Large intestine (tissue), 3 donors: ENCODE measurements around the gene RSRC1. TPM values are rescaled to one million over a fixed set of nuclear protein-coding genes. Genes with fewer than 3 reads are reported as not detected.
"Not testable (repeated sequence)": the region's sequence is repeated elsewhere in the genome, so short reads cannot be mapped to it uniquely, and the experiment has no call there.

Experiments
- DNase-seq, 2 donors: peaks; one replicate each; pipeline versions ENCODE4 v3.0.0 to v3.0.0-alpha.2; 2013
- H3K27ac ChIP-seq: one replicate; pipeline ENCODE4 v1.5.1; 2013; ENCODE audit warnings: low read length
- H3K27me3 ChIP-seq: 2 replicates; pipeline ENCODE4 v1.6.1; 2013; ENCODE audit warnings: low read length; ENCODE audit not compliant: control insufficient read depth, insufficient read depth
- H3K36me3 ChIP-seq: 2 replicates; pipeline ENCODE4 v1.6.1; 2013; ENCODE audit warnings: low read length; ENCODE audit not compliant: control insufficient read depth, insufficient read depth
- H3K4me1 ChIP-seq: one replicate; pipeline ENCODE4 v1.6.1; 2013; ENCODE audit warnings: low read length; ENCODE audit not compliant: control insufficient read depth, insufficient read depth
- H3K4me3 ChIP-seq: one replicate; pipeline ENCODE4 v1.5.1; 2013; ENCODE audit warnings: low read length
- H3K9me3 ChIP-seq: one replicate; pipeline ENCODE4 v1.6.1; 2013; ENCODE audit warnings: mild to moderate bottlenecking, low read depth, low read length, moderate library complexity; ENCODE audit not compliant: control insufficient read depth
- WGBS: methylation state at CpG from one replicate; pipeline ENCODE4 v1.1.5; 2013; ENCODE audit warnings: low lambda C conversion rate; ENCODE audit not compliant: insufficient coverage; 5-methylcytosine and 5-hydroxymethylcytosine counted together
- polyA plus RNA-seq: library from polyadenylated mRNA; unstranded; fragments of 120-200 nt; gene quantifications from one replicate; pipeline ENCODE4 v1.2.1, GENCODE V29; 2013

Gene RSRC1
- polyA plus RNA-seq, 1 donor, result 22.4 TPM

DNA sequence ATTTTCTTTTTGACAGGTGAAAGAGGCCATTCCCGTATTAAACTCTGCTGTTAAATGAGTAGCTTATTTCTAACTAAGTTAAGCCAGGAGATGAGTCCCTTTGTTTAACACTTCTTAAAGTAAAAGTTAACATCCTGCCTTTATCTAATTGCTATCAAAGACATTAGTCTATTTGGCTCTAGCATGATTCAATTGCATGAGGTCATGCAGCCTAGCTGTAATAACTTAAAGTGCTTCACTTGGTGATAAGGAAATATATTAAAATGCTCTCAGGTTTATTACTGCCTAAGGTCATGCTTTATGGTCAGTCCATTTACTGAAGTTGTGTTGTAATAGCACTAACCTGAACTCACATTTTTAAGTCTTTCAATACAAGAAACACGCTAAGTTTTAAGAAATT is 378.8 kb downstream of the RSRC1 start:
- Histone ChIP-seq H3K27me3 (no peaks in the 10 kb centered on the region), H3K9me3 (no peaks in the 10 kb centered on the region), H3K36me3 (no peaks in the 10 kb centered on the region), H3K27ac (no peak overlapping the region), H3K4me1 (no peaks in the 10 kb centered on the region), H3K4me3 (no peak overlapping the region)
- 50% methylated on average over 2 of the region's 2 CpGs for WGBS
- peak; percentile 9 to 16 for DNase-seq

DNA sequence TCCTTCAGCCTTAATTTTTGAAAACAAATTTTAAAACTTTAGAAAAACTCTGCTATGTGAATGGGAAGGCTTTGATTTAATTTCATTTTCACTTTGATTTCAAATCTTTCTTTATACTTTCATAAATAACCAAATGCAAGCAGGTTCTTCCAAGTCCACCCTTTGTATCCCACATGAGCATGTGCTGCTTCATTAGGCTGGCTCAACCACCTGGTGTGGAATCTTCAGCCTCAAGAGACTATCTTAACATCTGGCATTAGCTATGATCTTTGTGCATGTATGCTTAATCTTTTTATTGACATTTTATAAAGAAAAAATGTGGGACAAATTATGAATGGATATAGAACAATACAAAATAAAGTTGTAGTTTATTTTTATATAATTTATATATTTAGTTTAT is 379.3 kb downstream of the RSRC1 start:
- no peaks in the 10 kb centered on the region for H3K9me3 ChIP-seq

DNA sequence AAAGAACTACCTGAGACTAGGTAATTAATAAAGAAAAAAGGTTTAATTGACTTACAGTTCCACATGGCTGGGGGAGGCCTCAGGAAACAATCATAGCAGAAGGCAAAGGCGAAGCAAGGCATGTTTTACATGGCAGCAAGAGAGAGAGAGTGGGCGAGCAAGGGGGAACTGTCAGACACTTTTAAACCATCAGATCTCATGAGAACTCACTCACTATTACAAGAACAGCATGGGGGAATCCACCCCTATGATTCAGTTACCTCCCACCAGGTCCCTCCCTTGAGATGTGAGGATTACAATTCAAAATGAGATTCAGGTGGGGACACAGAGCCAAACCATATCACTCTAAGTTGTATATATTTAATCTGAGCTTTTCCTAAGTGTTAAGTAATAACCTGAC is 382.1 kb downstream of the RSRC1 start:
- Histone ChIP-seq H3K36me3 (no peaks in the 10 kb centered on the region), H3K27ac (no peak overlapping the region), H3K9me3 (no peaks in the 10 kb centered on the region), H3K4me1 (no peaks in the 10 kb centered on the region), H3K27me3 (no peaks in the 10 kb centered on the region), H3K4me3 (no peak overlapping the region)
- DNase-seq, result no peak
- WGBS, result 100% methylated on average over 1 of the region's 2 CpGs

More for the DNA sequence above, 379.3 kb downstream of the RSRC1 start:
- Histone ChIP-seq H3K27me3 (no peaks in the 10 kb centered on the region), H3K36me3 (no peaks in the 10 kb centered on the region), H3K4me1 (no peaks in the 10 kb centered on the region), H3K4me3 (no peak overlapping the region), H3K27ac (no peak overlapping the region)
- no peak for DNase-seq

DNA sequence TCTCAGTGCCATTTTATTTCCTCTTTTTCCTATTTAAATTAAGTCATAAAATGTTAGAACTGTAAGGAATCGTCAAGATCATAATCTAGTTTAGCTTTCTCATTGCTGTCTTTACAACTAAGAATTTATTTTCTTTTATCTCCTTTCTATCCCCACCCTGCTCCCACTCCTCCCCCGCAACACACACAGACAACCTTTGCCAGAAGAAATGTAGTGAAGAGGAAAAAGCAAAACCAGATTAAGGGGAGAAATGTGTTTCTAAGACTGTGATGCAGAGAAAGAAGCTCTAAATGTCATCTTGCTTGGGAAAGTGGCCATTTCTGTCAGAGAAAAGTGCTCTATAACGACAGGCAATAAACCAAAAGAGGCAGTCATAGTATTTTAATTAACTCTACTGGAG is 382.8 kb downstream of the RSRC1 start:
- Histone ChIP-seq H3K27ac (no peak overlapping the region), H3K9me3 (no peaks in the 10 kb centered on the region), H3K36me3 (no peaks in the 10 kb centered on the region), H3K27me3 (no peaks in the 10 kb centered on the region), H3K4me1 (no peaks in the 10 kb centered on the region), H3K4me3 (no peak overlapping the region)
- DNase-seq, result no peak
- 14% methylated on average over 1 of the region's 3 CpGs for WGBS

DNA sequence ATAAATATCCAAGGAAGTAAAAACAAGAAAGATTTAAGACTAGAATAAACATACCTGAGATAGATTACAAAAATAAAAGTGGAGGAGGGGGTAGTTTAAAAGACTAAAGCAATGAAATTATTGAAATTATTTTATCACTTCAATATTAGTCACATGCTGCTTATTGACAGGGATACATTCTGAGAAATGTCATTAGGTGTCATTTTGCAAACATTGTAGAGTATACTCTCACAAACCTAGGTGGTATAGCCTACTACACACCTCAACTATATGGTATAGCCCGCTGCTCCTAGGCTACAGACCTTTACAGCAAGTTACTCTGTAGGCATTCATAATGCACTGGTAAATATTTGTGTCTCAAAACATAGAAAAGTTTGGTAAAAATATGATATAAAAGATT is 384.0 kb downstream of the RSRC1 start:
- WGBS, result no CpG with 5 or more reads among the region's 1 CpG
- no peaks in the 10 kb centered on the region for H3K27me3 ChIP-seq
- H3K9me3 ChIP-seq, result peaks cover 2% of the 10 kb centered on the region
- no peak for DNase-seq
- no peaks in the 10 kb centered on the region for H3K4me1 ChIP-seq
- no peak overlapping the region for H3K4me3 ChIP-seq
- no peak overlapping the region for H3K27ac ChIP-seq
- H3K36me3 ChIP-seq, result no peaks in the 10 kb centered on the region

DNA sequence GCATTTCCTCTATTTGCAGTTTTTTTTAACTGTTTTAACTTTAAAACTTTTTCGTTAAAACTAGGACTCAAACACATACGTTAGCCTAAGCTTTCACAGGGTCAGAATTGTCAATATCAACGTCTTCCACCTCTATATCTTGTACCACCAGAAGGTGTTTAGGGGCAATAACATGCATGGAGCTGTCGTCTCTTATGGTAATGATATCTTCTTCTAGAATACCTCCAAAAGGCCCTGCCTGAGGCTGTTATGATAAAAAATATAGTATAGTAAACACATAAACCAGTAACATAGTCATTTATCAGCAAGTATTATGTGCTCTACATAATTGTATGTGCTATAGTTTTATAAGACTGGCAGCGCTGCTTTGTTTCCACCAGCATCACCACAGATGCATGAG is 384.8 kb downstream of the RSRC1 start:
- 57% methylated on average over 2 of the region's 5 CpGs for WGBS
- Histone ChIP-seq H3K27ac (no peak overlapping the region), H3K36me3 (no peaks in the 10 kb centered on the region), H3K4me1 (no peaks in the 10 kb centered on the region), H3K27me3 (no peaks in the 10 kb centered on the region), H3K9me3 (peaks cover 5% of the 10 kb centered on the region), H3K4me3 (no peak overlapping the region)
- DNase-seq, result no peak

DNA sequence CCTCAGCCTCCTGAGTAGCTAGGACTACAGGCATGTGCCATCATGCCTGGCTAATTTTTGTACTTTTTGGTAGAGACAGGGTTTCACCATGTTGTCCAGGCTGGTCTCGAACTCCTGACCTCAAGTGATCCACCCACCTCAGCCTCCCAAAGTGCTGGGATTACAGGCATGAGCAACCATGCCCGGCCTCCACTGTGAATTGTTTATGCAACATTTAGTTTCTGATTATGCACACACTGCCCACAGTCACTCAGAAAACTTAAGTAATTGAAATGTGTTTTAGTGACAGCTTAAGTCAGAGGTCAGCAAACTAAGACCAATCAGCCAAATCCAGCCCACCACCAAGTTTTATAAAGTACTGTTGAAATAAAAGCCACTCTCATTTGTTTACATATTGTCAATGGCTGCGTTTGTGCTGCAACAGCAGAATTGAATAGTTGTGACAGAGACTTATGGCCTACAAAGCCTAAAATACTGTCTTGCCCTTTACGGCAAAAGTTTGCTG is 385.6 kb downstream of the RSRC1 start:
- H3K27ac ChIP-seq, H3K9me3 ChIP-seq, H3K4me1 ChIP-seq, DNase-seq, H3K4me3 ChIP-seq, H3K36me3 ChIP-seq, H3K27me3 ChIP-seq: not testable (repeated sequence)
- WGBS, result 80% methylated on average over 1 of the region's 4 CpGs

DNA sequence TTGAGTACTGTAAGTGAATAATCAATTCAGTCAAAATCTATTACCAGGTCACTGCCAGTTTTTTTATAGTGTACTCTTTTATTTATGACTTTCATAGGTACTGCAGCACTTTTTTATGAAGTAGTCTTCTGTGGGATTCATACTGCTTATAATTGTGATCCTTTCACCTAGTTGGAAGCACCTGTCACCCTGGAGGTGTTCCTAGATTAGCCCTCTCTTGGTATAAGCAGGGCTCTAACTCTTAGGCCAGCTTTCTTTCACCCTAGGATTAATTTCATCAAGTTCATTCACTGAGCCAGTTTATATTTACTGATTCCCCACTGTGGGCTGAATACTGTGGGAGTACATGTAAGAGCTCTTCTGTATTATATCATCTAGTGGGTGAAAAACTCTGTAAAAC is 395.2 kb downstream of the RSRC1 start:
- Histone ChIP-seq H3K4me1 (no peaks in the 10 kb centered on the region), H3K4me3 (no peak overlapping the region), H3K9me3 (no peaks in the 10 kb centered on the region), H3K27ac (no peak overlapping the region), H3K36me3 (no peaks in the 10 kb centered on the region), H3K27me3 (no peaks in the 10 kb centered on the region)
- DNase-seq, result no peak

DNA sequence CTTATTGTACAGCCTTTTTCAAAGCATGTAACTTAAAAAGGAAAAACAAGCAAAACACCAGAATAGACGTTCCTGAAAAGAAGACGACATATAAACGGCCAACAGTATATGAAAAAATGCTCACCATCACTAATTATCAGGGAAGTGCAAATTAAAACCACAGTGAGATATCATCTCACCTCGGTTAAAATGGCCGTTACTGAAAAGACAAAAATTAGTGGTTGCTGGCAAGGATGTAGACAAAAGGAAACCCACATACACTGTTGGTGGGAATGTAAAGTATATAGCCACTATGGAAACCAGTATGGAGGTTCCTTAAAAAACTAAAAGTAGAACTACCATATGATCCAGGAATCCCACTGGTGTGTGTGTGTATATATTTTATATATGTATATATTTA is 396.6 kb downstream of the RSRC1 start:
- DNase-seq, result no peak
- Histone ChIP-seq H3K9me3 (no peaks in the 10 kb centered on the region), H3K27me3 (no peaks in the 10 kb centered on the region), H3K4me1 (no peaks in the 10 kb centered on the region), H3K27ac (no peak overlapping the region), H3K4me3 (no peak overlapping the region), H3K36me3 (no peaks in the 10 kb centered on the region)
- WGBS, result 90% methylated on average over 2 of the region's 5 CpGs

DNA sequence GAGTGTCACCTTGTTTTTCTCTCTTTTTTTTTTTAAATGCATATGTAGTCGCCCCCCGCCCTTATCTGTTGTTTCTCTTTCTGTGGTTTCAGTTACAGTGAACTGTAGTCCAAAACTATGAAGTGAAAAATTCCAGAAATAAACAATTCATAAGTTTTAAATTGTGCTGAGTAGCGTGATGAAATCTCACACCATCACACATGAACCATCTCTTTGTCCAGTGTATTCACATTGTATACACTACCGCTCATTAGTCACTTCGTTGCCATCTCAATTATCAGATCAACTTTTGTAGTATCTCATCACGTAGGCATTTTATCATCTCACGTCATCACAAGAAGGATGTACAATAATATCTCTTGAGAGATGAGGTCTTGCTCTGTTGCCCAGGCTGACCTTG is 398.6 kb downstream of the RSRC1 start:
- Histone ChIP-seq H3K36me3 (no peaks in the 10 kb centered on the region), H3K27me3 (no peaks in the 10 kb centered on the region), H3K27ac (no peak overlapping the region), H3K9me3 (no peaks in the 10 kb centered on the region), H3K4me3 (no peak overlapping the region), H3K4me1 (no peaks in the 10 kb centered on the region)
- DNase-seq, result no peak
- WGBS, result 90% methylated on average over 2 of the region's 7 CpGs

DNA sequence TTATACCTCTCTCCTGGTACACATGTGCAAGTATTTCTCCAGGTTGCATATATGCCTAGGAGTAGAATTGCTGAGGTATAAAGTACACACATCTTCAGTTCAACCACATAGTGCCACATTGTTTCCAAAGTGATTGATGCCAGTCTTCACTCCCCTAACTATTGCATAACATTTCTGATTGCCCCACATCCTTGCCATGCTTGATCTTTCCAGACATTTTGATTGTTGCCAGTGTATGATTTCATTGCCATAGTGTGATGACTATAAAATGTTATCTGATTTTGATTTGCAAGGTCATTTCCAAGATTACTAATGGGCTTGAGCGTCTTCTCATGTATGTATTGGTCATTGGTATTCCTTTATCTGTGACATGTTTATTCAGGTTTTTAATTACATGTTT is 400.0 kb downstream of the RSRC1 start:
- Histone ChIP-seq H3K27ac (no peak overlapping the region), H3K27me3 (no peaks in the 10 kb centered on the region), H3K4me3 (no peak overlapping the region), H3K36me3 (no peaks in the 10 kb centered on the region), H3K4me1 (no peaks in the 10 kb centered on the region), H3K9me3 (no peaks in the 10 kb centered on the region)
- no CpG with 5 or more reads among the region's 1 CpG for WGBS
- no peak for DNase-seq
